ENCODE results near the gene GFY.

Gene GFY

DNA sequence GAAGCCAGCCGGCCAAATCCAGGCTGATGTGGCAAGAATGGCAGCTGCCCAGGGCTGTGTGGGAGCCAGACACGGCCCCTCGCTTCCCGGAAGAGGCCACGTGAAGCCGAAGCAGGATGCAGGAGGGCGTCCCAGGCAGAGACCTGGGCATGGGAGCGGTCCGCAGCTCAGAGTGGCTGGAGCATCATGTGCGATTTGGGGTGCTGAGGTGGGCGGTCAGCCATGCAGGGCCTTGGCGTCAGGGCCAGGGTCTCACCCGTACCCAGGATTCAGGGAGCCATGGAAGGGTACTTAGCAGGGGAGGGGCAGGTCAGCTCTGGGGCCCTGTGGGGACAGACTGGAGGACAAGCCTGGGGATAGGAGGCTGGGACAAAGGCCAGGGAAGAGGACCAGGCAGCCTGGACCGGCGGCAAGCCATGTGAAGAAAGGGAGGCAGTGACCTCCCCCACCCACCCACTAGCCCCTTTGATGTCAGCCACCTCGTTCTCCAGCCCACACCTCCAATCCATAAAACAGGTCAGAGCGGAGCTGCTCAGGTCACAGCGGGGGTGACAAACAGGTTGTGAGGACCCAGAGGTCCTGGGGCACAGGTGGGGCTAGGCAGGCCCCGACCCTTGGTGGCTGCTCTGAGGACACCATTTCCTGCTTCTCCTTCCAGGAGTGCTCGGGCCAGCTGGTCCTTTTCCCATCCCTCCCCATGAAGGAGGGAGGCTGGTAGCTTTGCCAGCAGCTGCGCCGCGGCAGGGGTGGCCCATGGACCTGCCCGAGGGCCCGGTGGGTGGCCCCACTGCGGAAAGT, 34.9 kb upstream of the GFY start:
- TF ChIP-seq, protein P1, sequence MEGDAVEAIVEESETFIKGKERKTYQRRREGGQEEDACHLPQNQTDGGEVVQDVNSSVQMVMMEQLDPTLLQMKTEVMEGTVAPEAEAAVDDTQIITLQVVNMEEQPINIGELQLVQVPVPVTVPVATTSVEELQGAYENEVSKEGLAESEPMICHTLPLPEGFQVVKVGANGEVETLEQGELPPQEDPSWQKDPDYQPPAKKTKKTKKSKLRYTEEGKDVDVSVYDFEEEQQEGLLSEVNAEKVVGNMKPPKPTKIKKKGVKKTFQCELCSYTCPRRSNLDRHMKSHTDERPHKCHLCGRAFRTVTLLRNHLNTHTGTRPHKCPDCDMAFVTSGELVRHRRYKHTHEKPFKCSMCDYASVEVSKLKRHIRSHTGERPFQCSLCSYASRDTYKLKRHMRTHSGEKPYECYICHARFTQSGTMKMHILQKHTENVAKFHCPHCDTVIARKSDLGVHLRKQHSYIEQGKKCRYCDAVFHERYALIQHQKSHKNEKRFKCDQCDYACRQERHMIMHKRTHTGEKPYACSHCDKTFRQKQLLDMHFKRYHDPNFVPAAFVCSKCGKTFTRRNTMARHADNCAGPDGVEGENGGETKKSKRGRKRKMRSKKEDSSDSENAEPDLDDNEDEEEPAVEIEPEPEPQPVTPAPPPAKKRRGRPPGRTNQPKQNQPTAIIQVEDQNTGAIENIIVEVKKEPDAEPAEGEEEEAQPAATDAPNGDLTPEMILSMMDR (conservative IDR thresholded peaks at IDR 0.05): no peak
- H3K27ac ChIP-seq: no peak overlapping the region

DNA sequence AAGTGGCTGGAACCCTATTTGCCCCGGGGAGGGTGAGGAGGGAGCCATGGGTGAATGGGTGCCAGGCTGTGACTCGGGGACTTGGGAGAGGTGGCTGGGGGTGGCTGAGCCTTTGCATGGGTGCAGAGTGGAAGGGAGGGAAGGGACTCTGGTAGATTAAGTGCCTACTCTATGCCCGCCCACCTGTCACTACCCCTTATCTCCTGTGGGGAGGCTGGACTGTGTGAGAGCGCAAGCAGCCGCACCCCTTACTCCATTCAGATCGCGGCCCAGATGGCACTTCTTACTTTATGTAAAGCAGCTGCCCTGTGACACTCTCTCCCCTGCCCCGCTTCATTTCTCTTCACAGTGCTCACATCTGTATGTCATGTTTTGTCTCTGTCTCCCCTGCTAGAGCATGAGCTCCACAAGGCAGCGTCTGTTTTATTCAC, 34.2 kb upstream of the GFY start:
- TF ChIP-seq, protein P1 (conservative IDR thresholded peaks at IDR 0.05): no peak
- no peak overlapping the region for H3K27ac ChIP-seq

DNA sequence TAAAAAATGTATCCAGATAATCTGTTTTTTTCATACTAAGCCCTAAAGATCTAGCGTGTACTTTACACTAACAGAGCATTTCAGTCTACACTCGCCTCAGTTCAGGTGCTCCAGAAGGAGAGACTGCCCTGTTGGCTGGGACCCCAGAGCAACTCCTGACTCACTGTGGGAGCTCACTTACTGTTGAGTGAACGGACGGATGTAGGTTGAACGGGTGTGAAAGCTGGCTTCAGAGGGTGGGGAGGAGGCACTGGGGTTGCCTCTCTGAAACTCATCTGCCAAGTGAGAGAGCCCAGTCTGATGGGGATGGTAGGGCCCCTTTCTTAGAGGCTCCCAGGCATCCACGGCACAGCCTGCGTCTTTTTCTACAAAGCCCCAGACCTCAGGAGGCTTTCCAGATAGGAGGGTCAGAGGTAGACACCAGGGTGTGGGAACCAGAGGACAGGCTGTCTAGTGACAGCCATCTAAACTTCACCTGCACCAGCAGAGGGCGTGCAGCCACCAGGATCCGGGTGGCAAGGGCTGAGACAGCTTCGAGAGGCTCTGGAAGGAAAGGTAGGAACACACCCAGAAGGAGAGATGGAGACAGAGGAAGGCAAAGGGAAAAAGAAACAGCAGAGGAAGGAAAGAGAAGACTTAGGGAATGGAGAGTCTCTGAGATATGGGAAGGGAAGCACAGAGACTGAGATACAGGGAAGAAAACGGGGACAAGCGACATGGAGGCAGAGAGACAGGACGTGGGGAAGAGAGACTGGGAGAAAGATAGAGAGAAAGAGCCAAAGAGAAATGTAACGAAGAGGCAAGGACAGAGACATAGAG, 33.4 kb upstream of the GFY start:
- no peak overlapping the region for H3K27ac ChIP-seq
- TF ChIP-seq, protein P1 (conservative IDR thresholded peaks at IDR 0.05): peak; percentile 98

DNA sequence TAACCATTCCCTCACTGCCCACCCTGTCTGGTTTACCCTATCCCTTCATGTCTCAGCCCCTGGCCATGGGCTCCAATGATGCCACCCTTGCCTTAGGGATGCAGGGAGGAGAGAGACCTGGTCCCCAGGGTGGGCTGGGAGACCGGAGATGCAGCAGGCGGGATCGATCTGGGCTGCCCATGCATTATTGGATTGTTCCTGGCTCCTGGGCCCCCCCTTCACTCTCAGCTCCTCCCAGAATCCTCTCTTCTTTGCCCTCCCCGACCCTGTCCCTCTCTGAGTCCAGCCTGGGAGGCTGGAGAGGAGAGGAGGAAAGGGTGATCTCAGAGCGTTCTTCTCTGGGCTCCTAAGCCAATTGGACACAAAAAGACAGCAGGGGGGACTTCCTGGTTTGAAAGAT, 31.3 kb upstream of the GFY start:
- TF ChIP-seq, protein P1 (conservative IDR thresholded peaks at IDR 0.05): no peak
- H3K27ac ChIP-seq: no peak overlapping the region

DNA sequence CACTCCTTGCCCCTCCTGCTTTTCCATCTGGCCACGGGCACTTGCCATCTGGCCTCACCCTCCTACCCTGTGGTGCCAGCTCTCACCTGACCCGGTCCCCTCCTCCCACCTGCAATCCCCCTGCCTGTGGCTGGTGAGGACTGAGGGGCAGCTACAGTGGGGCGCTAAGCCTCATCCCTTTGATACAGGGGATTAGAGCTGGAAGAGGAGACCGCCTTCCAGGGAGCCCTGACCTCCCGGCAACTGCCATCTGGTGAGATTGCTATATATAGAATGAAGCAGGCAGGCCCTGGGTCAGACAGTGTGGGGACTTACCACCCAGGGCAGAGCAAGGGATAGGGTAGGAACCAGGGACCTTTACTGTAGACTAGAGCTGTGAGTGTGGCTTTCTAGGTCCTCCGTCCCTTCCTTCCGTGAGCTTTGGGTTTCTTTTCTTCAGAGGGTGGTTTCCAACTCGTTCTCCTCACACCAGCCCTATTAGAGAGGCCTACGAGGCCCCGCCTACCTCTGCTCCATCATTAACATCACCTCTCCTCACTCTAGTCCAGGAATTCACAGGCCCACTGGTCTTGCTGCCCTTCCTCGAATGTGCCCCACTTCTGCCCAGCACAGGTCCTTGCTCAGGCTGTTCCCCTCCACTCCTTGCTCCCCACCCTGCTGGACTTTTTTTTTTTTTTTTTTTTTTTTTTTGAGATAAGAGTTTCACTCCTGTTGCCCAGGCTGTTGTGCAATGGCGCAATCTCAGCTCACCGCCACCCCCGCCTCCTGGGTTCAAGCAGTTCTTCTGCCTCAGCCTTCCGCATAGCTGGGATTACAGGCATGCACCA, 29.4 kb upstream of the GFY start:
- H3K27ac ChIP-seq: no peak overlapping the region
- TF ChIP-seq, protein P1 (conservative IDR thresholded peaks at IDR 0.05): no peak

DNA sequence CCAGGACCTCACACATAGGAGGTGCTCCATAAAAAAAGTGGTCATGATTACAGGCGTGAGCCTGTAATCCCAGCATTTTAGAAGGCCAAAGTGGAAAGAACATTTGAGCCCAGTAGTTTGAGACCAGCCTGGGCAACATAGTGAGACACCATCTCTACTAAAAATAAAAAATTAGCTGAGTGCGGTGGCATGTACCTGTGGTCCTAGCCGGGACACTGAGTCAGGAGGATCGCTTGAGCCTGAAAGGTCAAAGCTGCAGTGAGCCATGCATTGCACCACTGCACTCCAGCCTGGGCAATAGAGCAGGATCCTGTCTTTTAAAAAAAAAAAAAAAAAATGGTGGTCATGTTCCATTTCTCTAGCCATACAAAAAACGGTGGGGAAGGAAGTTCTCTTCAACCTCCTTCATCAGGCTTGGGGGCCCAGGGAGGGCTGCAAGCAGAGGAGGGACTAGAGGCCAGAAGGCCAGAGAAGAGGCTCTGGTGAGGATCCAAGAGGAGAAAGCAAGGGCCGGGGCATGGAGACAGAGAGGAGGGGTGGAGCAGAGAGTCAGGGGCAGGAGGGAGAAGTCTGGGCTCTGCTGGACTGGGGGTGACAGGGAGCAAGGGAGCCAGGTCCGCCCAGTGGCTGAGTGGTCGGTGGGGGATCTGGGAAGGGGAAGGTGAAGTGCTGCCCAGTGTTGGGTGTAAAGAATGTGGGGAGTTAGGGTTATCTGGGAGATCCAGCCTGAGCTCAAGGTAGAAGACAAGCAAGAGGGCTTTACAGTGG, 28.3 kb upstream of the GFY start:
- TF ChIP-seq, protein P1 (conservative IDR thresholded peaks at IDR 0.05): no peak

More for the DNA sequence above, 28.3 kb upstream of the GFY start:
- no peak overlapping the region for H3K27ac ChIP-seq

All from VCaP (cell line).